ENCODE data around the gene SMARCA2.

Gene SMARCA2

DNA sequence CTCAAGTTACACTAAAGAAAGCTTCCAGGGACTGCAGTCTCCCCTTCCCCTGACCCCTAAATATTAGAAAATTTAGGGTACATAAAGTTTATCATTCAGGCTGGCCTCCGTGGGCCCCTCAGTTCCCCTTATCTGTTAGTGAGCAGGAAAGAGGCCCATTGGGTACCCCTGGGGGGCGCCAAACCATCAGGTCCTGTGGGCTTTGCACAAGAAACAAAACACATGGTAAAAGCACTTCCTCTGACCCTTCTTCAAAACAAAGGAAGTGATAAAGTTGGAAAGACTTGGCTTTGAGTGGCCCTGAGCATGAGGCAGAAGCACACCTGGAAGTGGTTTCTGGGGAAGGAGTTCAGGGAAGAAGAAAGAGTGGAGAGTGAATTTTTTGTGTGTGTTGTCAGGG, 213.0 kb downstream of the SMARCA2 start:
- TF ChIP-seq, protein P1, sequence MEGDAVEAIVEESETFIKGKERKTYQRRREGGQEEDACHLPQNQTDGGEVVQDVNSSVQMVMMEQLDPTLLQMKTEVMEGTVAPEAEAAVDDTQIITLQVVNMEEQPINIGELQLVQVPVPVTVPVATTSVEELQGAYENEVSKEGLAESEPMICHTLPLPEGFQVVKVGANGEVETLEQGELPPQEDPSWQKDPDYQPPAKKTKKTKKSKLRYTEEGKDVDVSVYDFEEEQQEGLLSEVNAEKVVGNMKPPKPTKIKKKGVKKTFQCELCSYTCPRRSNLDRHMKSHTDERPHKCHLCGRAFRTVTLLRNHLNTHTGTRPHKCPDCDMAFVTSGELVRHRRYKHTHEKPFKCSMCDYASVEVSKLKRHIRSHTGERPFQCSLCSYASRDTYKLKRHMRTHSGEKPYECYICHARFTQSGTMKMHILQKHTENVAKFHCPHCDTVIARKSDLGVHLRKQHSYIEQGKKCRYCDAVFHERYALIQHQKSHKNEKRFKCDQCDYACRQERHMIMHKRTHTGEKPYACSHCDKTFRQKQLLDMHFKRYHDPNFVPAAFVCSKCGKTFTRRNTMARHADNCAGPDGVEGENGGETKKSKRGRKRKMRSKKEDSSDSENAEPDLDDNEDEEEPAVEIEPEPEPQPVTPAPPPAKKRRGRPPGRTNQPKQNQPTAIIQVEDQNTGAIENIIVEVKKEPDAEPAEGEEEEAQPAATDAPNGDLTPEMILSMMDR (IDR thresholded peaks at IDR 0.05) = peak; percentile 50

- TF ChIP-seq, protein P1 (IDR thresholded peaks at IDR 0.05) = no peak
Observed at GRCh38 chr9:2228641-2229040, 213.5 kb downstream of the SMARCA2 start.

GRCh38 chr9:2229109-2229721, 214.1 kb downstream of the SMARCA2 start:
- TF ChIP-seq, protein P1 (IDR thresholded peaks at IDR 0.05) = no peak

DNA sequence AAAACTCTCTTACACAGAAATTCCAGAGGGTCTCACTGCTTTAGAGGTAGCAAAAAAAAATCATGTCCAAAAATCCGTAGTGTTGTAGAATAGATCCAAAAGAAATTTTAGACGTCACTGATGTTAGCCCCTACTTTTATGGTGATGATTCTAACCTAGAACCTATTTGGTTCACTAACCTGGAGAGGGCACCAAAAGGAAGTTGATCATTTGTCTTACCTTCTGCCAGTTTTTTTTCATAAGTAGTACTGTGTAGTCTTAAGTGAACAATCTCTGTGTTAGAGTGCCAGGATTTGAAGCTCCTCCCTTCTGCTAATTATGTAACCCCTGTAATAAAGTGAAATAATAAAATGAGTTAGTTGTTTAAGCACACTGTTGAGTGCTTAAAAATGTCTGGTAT, 215.2 kb downstream of the SMARCA2 start:
- TF ChIP-seq, protein P1 (IDR thresholded peaks at IDR 0.05) = peak; percentile 21; the same call in 1 of the 2 replicates

DNA sequence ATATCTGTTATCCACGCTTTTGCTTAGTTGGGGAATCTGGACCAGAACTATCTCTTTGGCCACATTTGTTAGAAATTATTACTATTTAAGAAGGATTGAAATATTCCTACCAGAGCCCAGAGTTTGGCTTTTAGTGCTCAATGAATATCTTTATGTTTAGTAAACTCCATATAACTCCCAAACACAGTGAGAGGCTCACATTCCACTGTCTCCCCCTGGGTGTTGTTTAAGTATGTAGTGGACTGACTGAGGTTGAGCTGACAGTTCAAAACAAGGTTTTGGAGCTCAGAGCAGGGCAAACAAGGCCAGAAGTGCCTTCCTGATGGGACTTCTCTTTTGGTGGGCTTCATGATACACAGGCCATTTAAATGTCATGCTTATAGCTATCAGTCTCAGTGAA, 216.0 kb downstream of the SMARCA2 start:
- TF ChIP-seq, protein P1 (IDR thresholded peaks at IDR 0.05) = no peak

DNA sequence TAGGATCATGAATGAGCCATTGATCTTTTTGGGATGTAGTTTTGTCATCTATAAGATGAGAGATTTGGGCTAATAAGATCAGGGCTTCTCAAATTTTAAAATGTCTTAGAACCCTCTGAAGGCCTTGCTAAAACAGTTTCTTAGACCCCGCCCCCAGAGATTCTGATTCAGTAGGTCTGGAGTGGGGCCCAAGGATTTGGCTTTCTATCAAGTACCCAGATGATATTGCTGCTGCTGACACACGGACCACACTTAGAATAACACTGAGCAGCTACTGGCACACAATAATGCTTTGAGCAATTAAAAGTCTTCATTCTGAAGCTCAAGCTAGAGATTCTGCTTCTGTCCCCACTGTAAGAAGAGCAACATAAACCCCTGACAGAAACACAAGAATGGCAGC, 216.7 kb downstream of the SMARCA2 start:
- TF ChIP-seq, protein P1 (IDR thresholded peaks at IDR 0.05) = no peak

DNA sequence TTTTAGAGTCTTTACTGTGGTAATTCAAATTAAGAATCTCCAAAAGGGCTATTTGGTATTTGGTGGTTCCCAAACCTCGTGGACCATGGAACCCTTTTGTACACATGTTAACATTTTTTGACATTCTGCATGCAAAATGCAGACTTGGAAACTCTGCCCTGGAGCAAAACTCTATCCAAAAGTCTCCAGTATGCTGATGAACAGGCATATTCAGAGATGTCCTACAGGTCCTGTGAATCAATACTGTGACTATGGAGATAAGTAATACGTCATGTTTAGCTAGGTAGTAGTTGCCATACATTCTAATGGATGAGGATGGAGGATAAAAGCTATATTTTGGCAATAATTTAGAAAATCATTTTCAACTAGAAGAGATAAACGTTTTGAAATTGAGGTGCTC, 218.1 kb downstream of the SMARCA2 start:
- TF ChIP-seq, protein P1 (IDR thresholded peaks at IDR 0.05) = no peak

DNA sequence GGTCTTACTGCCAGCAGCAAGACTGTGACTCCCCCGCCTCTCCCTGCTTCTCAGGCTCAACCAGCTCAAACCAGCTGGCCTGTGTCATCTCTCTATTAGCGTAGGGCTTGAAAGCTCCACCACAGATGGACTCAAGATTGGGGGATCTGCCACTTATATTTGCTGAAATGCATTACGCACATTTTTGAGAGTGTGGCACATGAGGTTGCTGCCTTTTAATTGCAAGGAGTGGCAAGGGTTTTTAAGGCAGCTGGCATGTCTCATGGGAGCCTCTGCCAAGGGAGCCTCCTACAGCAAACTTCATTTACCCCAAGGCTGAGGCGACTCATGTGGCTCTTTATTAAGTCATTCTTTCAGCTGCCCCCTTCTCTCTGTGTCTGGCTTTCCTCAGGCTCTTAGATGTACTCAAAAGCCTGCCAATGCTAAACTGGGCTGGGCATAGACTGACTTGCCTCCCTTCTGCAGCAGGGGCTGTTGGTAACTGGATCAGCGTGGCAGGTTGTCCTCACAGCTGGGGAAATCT, 219.3 kb downstream of the SMARCA2 start:
- TF ChIP-seq, protein P1 (IDR thresholded peaks at IDR 0.05) = no peak
